H9 (cell line): ENCODE measurements around the gene MASP2. TPM values are rescaled to one million over a fixed set of nuclear protein-coding genes. Genes with fewer than 3 reads are reported as not detected.
A peak's percentile ranks its signal among the peaks of the same experiment; 100 is the strongest.

Experiments
- DNase-seq: peaks from one replicate; pipeline ENCODE4 v3.0.0-alpha.2; 2017
- H2AFZ ChIP-seq: one replicate; pipeline ENCODE4 v1.6.1; 2013; ENCODE audit warnings: mild to moderate bottlenecking, low read length, control low read depth, moderate library complexity
- H2AK5ac ChIP-seq: 2 replicates; pipeline ENCODE4 v1.6.1; 2013; ENCODE audit warnings: low read length, control low read depth, mixed read lengths; ENCODE audit not compliant: insufficient read length
- H2BK120ac ChIP-seq: one replicate; pipeline ENCODE4 v1.6.1; 2013; ENCODE audit warnings: low read depth, mild to moderate bottlenecking, low read length, control low read depth, inconsistent platforms; ENCODE audit not compliant: poor library complexity, severe bottlenecking
- H2BK12ac ChIP-seq: 2 replicates; pipeline ENCODE4 v1.6.1; 2013; ENCODE audit warnings: low read length, control low read depth, mixed read lengths, low read depth; ENCODE audit not compliant: insufficient read length
- H2BK15ac ChIP-seq: 2 replicates; pipeline ENCODE4 v1.6.1; 2013; ENCODE audit warnings: low read depth, low read length, control low read depth
- H2BK20ac ChIP-seq: one replicate; pipeline ENCODE4 v1.6.1; 2013; ENCODE audit warnings: low read depth, mild to moderate bottlenecking, low read length, control low read depth, inconsistent platforms; ENCODE audit not compliant: poor library complexity, severe bottlenecking
- H2BK5ac ChIP-seq: 2 replicates; pipeline ENCODE4 v1.6.1; 2013; ENCODE audit warnings: low read length, control low read depth, mixed read lengths; ENCODE audit not compliant: insufficient read length
- H3K14ac ChIP-seq: 2 replicates; pipeline ENCODE4 v1.6.1; 2013; ENCODE audit warnings: low read length, control low read depth; ENCODE audit not compliant: insufficient read depth
- H3K18ac ChIP-seq: 2 replicates; pipeline ENCODE4 v1.6.1; 2013; ENCODE audit warnings: low read depth, mild to moderate bottlenecking, mixed read lengths, low read length, control low read depth; ENCODE audit not compliant: insufficient read length
- H3K23ac ChIP-seq: 2 replicates; pipeline ENCODE4 v1.6.1; 2013; ENCODE audit warnings: low read length, control low read depth, mixed read lengths, low read depth; ENCODE audit not compliant: insufficient read length
- H3K23me2 ChIP-seq: 2 replicates; pipeline ENCODE4 v1.6.1; 2013; ENCODE audit warnings: low read depth, mild to moderate bottlenecking, mixed read lengths, low read length, control low read depth; ENCODE audit not compliant: insufficient read length, poor library complexity, severe bottlenecking
- H3K27ac ChIP-seq: 2 replicates; pipeline ENCODE4 v1.5.1; 2013; ENCODE audit warnings: low read length, control low read depth, mixed read lengths, low read depth; ENCODE audit not compliant: insufficient read length
- H3K27me3 ChIP-seq: 2 replicates; pipeline ENCODE4 v1.6.1; 2013; ENCODE audit warnings: low read length, control low read depth, inconsistent platforms; ENCODE audit not compliant: insufficient read depth
- H3K4ac ChIP-seq: 2 replicates; pipeline ENCODE4 v1.6.1; 2013; ENCODE audit warnings: low read depth, mild to moderate bottlenecking, control low read depth, inconsistent platforms, low read length, moderate library complexity
- H3K4me1 ChIP-seq: 2 replicates; pipeline ENCODE4 v1.6.1; 2013; ENCODE audit warnings: low read length, control low read depth, inconsistent platforms; ENCODE audit not compliant: insufficient read depth
- H3K4me2 ChIP-seq: 2 replicates; pipeline ENCODE4 v1.6.1; 2013; ENCODE audit warnings: low read length, control low read depth, mixed read lengths; ENCODE audit not compliant: insufficient read length, insufficient read depth
- H3K56ac ChIP-seq: 2 replicates; pipeline ENCODE4 v1.6.1; 2013; ENCODE audit warnings: low read depth, mild to moderate bottlenecking, mixed read lengths, low read length, control low read depth; ENCODE audit not compliant: insufficient read length
- H3K79me1 ChIP-seq: 2 replicates; pipeline ENCODE4 v1.6.1; 2013; ENCODE audit warnings: low read depth, mild to moderate bottlenecking, moderate library complexity, low read length, control low read depth, inconsistent platforms; ENCODE audit not compliant: insufficient read depth, poor library complexity, severe bottlenecking
- H3K79me2 ChIP-seq: 2 replicates; pipeline ENCODE4 v1.6.1; 2013; ENCODE audit warnings: low read length, control low read depth, inconsistent platforms; ENCODE audit not compliant: insufficient read depth
- H3K9ac ChIP-seq: 2 replicates; pipeline ENCODE4 v1.6.1; 2013; ENCODE audit warnings: low read length, control low read depth, mixed read lengths; ENCODE audit not compliant: insufficient read length; ENCODE audit errors: extremely low read depth
- H3K9me3 ChIP-seq: one replicate; pipeline ENCODE4 v1.6.1; 2013; ENCODE audit warnings: low read depth, low read length, inconsistent platforms; ENCODE audit not compliant: control insufficient read depth
- H3T11ph ChIP-seq: one replicate; pipeline ENCODE4 v1.6.1; 2013; ENCODE audit warnings: mild to moderate bottlenecking, low read length, control low read depth, inconsistent platforms
- H4K20me1 ChIP-seq: one replicate; pipeline ENCODE4 v1.6.1; 2013; ENCODE audit not compliant: control insufficient read depth, insufficient read length, insufficient read depth
- H4K5ac ChIP-seq: 2 replicates; pipeline ENCODE4 v1.6.1; 2013; ENCODE audit warnings: low read depth, mild to moderate bottlenecking, mixed read lengths, low read length, control low read depth; ENCODE audit not compliant: insufficient read length
- H4K8ac ChIP-seq: replicated peaks from 2 replicates; pipeline ENCODE4 v1.6.1; 2013; ENCODE audit warnings: low read length, control low read depth, mixed read lengths, low read depth; ENCODE audit not compliant: insufficient read length
- H4K91ac ChIP-seq: 2 replicates; pipeline ENCODE4 v1.6.1; 2013; ENCODE audit warnings: low read depth, mild to moderate bottlenecking, moderate library complexity, mixed read lengths, low read length, control low read depth; ENCODE audit not compliant: insufficient read length
- H3K27ac Mint-ChIP-seq, 3 experiments: 2 replicates in 2 of 3; 3 replicates in 1 of 3; pipeline ENCODE4 v1.8.0; 2020 to 2021; ENCODE audit warnings: mixed read lengths in 3 of 3, mild to moderate bottlenecking in 1 of 3, moderate library complexity in 1 of 3
- H3K27me3 Mint-ChIP-seq: 2 replicates; pipeline ENCODE4 v1.8.0; 2021; ENCODE audit warnings: low read depth, mild to moderate bottlenecking, moderate library complexity, mixed read lengths
- H3K36me3 Mint-ChIP-seq, 3 experiments: 2 replicates in 2 of 3; 3 replicates in 1 of 3; pipeline ENCODE4 v1.8.0; 2020 to 2021; ENCODE audit warnings: low read depth in 3 of 3, mixed read lengths in 3 of 3; ENCODE audit not compliant: insufficient read depth in 1 of 3
- H3K4me1 Mint-ChIP-seq, 2 experiments: 2 replicates each; pipeline ENCODE4 v1.8.0; 2020; ENCODE audit warnings: mixed read lengths in 2 of 2
- H3K4me3 Mint-ChIP-seq, 2 experiments: 2 replicates in 1 of 2; 3 replicates in 1 of 2; pipeline ENCODE4 v1.8.0; 2020 to 2021; ENCODE audit warnings: mild to moderate bottlenecking in 2 of 2, mixed read lengths in 2 of 2, moderate library complexity in 1 of 2
- H3K9me3 Mint-ChIP-seq, 2 experiments: 2 replicates in 1 of 2; 3 replicates in 1 of 2; pipeline ENCODE4 v1.8.0; 2020; ENCODE audit warnings: mild to moderate bottlenecking in 2 of 2, mixed read lengths in 2 of 2, moderate library complexity in 1 of 2
- WGBS: extraction: QIAGEN DNeasy Blood & Tissue Kit; methylation state at CpG from one replicate; pipeline ENCODE4 v1.1.7; 2013; ENCODE audit warnings: missing lambda C conversion rate, low lambda C conversion rate, mixed read lengths; ENCODE audit not compliant: insufficient read length; ENCODE audit errors: extremely low coverage; 5-methylcytosine and 5-hydroxymethylcytosine counted together
- total RNA-seq: library from RNA; stranded (reverse); gene quantifications from 2 replicates; pipeline ENCODE4 v1.2.1, GENCODE V29; 2021
- TF ChIP-seq, protein P1 (sequence below): fragments of 200-600 bp; sonication (generic); conservative IDR thresholded peaks from 3 replicates; pipeline ENCODE4 v1.8.0; 2021; ENCODE audit warnings: antibody characterized with exemption, mild to moderate bottlenecking

The MASP2 gene
- total RNA-seq, 1 experiment from 2014 or later = 0.46 TPM

GRCh38 chr1:11028018-11028417 is 19.0 kb downstream of the MASP2 start:
- Histone ChIP-seq H4K20me1 (no peaks in the 10 kb centered on the region), H3K4me1 (no peaks in the 10 kb centered on the region; the same call in 1 of the 2 replicates), H2BK12ac (no peak overlapping the region), H3K9me3 (no peaks in the 10 kb centered on the region), H2AK5ac (no peak overlapping the region), H3K27me3 (no peaks in the 10 kb centered on the region), H2BK20ac (no peak overlapping the region), H4K5ac (no peak overlapping the region), H3K79me1 (no peaks in the 10 kb centered on the region), H4K8ac (no peak overlapping the region), H3K14ac (no peak overlapping the region), H3K23ac (no peak overlapping the region), H3K56ac (no peak overlapping the region), H3K18ac (no peak overlapping the region), H3K79me2 (no peaks in the 10 kb centered on the region), H2BK15ac (no peak overlapping the region), H3K23me2 (no peaks in the 10 kb centered on the region), H3K9ac (no peak overlapping the region), H2BK120ac (no peak overlapping the region), H2AFZ (no peak overlapping the region), H4K91ac (no peak overlapping the region), H2BK5ac (no peak overlapping the region), H3T11ph (no peak overlapping the region), H3K27ac (no peak overlapping the region), H3K4me2 (no peak overlapping the region), H3K4ac (no peak overlapping the region)
- WGBS = no CpG with 5 or more reads among the region's 3 CpGs
- H3K4me1 Mint-ChIP-seq = peaks cover 9 to 29% of the 10 kb centered on the region in 2 experiments
- H3K36me3 Mint-ChIP-seq = peaks cover 16 to 57% (median 42%) of the 10 kb centered on the region in 3 experiments; a peak in 6 of 7 replicates
- no peak overlapping the region for H3K4me3 Mint-ChIP-seq
- H3K27ac Mint-ChIP-seq = peak overlapping the region in 2 of 3 experiments; percentile 39 to 72; a peak in 3 of 7 replicates
- H3K27me3 Mint-ChIP-seq = no peaks in the 10 kb centered on the region
- TF ChIP-seq, protein P1, sequence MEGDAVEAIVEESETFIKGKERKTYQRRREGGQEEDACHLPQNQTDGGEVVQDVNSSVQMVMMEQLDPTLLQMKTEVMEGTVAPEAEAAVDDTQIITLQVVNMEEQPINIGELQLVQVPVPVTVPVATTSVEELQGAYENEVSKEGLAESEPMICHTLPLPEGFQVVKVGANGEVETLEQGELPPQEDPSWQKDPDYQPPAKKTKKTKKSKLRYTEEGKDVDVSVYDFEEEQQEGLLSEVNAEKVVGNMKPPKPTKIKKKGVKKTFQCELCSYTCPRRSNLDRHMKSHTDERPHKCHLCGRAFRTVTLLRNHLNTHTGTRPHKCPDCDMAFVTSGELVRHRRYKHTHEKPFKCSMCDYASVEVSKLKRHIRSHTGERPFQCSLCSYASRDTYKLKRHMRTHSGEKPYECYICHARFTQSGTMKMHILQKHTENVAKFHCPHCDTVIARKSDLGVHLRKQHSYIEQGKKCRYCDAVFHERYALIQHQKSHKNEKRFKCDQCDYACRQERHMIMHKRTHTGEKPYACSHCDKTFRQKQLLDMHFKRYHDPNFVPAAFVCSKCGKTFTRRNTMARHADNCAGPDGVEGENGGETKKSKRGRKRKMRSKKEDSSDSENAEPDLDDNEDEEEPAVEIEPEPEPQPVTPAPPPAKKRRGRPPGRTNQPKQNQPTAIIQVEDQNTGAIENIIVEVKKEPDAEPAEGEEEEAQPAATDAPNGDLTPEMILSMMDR = no peak
- no peaks in the 10 kb centered on the region for H3K9me3 Mint-ChIP-seq
- no peak for DNase-seq
